ENCODE data around the gene KIF5A.
A peak's percentile ranks its signal among the peaks of the same experiment; 100 is the strongest.
"Not testable (repeated sequence)": the region's sequence is repeated elsewhere in the genome, so short reads cannot be mapped to it uniquely, and the experiment has no call there.

Gene KIF5A

GRCh38 chr12:57558864-57559263 lies 9.0 kb downstream of the KIF5A start:
- DNase-seq = no peak

- DNase-seq = no peak
These were observed 10.7 kb downstream of the KIF5A start for GRCh38 chr12:57560516-57560915.

DNA sequence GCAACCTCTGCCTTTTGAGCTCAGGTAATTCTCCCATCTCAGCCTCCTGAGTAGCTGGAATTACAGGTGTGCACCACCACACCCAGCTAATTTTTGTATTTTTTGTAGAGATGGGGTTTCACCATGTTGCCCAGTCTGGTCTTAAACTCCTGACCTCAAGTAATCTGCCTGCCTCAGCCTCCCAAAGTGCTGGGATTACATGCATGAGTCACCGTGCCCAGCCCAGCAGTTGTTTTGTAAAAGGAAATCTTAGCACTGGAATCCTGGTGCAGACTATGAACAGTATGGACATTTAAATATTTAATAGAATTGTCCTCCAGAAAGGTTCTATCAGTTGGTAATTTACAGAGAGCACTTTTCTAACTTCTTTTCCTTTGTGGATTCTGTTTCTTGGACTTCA lies 11.3 kb downstream of the KIF5A start:
- not testable (repeated sequence) for DNase-seq

DNA sequence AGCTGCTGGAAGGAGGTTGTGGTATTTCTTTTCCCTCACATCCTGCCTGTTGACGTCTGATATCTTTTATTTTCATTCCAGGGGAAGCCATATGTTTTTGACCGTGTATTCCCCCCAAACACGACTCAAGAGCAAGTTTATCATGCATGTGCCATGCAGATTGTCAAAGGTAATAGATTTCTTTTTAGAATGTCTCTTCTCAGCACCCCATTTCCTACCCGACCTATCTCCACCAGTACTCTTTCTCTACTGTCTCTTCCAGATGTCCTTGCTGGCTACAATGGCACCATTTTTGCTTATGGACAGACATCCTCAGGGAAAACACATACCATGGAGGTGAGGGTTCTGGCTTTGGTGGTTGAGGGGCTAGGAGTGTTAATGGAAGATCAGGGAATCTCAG lies 13.5 kb downstream of the KIF5A start:
- DNase-seq = no peak

DNA sequence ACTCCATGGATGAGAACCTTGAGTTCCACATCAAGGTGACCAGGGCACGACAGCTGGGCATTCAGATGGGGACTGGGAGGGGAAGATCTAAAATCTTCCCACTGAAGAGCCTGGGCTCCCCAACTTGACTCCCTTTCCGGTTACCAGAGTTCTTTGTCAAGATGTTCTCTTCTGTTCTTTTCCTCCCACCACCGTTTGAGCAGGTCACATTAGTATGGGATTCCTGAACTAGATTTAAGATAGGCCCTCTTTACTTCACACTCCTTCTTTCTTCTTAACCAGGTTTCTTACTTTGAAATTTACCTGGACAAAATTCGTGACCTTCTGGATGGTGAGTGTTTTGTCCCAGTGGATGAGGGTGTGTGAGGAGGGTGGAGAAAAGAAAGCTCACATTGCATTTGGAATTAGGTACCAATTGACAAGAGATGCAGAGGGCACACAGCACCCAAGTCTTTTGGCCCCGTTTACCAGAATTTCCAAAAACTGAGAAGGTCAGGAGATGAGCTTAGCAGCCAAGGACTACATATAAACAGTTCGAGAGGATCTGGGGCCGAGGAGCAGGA lies 14.4 kb downstream of the KIF5A start:
- DNase-seq = no peak

DNA sequence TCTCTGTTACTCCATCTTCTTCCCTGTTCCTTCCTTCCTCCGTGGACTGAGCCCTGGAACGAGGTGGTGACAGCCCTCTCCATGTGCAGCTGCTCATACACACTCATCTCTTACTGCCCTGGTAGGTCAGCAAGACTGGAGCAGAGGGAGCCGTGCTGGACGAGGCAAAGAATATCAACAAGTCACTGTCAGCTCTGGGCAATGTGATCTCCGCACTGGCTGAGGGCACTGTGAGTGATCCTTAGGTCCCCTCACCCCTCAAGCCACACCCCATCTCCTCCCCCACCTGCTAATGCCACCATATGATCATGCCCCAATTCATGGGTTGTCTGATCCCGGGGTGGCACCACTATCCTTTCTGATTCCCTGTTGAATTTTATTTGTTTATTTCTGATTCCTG lies 19.0 kb downstream of the KIF5A start:
- no peak for DNase-seq

- no peak for DNase-seq
These were observed 20.0 kb downstream of the KIF5A start for GRCh38 chr12:57569858-57570257.

DNA sequence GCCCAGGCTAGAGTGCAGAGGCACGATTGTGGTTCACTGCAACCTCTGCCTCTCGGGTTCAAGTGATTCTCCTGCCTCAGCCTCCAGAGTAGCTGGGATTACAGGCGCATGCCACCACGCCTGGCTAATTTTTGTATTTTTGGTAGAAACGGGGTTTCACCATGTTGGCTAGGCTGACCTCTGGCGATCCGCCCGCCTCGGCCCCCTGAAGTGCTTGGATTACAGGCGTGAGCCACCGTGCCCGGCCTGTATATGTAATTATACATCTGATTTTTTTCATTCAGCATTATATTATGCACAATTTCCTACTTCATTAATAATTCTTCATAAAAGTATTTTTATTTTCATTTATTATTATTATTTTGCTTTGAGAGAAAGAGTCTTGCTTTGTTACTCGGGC lies 20.6 kb downstream of the KIF5A start:
- DNase-seq = not testable (repeated sequence)

DNA sequence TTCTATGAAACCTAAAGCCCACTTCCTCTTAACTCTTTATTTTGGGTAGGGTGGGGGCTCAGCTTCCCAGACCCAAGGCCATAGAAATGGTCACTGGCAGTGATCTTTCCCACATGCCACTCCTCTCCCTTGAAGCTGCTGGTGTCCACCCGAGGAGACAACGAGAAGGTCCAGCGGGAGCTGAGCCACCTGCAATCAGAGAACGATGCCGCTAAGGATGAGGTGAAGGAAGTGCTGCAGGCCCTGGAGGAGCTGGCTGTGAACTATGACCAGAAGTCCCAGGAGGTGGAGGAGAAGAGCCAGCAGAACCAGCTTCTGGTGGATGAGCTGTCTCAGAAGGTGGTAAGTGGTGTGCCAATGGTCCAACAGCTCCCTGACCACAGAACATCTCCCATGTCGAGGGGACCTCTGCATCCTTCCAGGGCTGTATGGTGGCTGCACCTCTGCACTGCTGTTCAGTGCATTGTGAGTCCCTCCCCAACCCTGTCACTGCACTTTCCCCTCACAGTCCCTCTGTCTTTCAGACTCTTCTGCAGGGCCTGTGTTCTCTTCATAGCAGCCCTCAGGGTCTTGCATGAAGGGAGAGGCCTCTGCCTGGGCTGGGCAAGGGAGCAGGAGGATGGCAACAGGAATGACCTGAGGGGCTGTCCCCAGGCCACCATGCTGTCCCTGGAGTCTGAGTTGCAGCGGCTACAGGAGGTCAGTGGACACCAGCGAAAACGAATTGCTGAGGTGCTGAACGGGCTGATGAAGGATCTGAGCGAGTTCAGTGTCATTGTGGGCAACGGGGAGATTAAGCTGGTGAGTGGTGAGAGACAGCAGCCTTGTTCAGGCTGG lies 22.3 kb downstream of the KIF5A start:
- DNase-seq = no peak

DNA sequence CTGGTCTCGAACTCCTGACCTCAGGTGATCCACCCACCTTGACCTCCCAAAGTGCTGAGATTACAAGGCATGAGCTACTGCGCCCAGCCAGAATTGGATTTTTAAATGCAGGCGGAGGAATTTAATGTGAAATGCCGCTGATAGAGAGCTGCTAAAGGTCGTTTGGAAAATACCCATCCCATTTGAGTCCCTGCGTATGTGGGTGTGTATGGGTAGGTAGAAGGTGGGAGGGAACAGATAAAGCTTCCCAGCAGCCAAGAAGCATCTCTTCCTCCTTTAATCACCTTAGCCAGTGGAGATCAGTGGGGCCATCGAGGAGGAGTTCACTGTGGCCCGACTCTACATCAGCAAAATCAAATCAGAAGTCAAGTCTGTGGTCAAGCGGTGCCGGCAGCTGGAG lies 25.0 kb downstream of the KIF5A start:
- DNase-seq = no peak

DNA sequence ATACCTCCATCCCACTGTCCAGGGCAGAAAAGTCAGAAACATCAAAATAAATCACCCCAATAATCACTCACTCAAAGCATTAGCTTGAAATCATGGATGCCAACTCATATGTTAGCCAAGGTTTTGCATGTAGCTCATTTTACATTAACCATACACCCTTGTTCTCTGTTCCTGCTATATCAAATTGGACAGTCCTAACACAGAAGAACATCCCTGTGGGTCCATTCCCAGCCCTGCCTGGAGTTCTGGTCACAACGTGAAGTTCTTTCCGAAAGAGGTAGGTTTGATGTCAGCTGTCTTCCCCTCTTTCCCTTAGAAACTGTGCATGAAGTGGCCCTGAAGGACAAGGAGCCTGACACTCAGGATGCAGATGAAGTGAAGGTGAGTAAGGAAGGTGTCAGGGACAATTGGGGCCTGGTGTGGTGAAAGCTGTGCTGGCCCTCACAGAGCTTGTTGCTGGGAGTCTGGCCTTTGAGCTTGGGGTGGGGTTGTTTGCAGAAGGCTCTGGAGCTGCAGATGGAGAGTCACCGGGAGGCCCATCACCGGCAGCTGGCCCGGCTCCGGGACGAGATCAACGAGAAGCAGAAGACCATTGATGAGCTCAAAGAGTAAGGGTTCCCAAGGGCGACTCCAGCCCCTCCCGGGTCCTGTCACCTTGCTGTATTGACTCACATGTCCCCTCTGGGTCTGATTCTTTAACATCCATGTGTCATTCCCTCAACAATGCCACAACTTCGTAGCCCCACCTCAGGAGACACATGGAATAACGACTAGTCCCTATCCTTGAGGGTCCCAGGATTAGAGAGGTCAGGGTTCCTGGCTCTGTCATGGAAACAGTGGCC lies 26.1 kb downstream of the KIF5A start:
- DNase-seq = no peak

DNA sequence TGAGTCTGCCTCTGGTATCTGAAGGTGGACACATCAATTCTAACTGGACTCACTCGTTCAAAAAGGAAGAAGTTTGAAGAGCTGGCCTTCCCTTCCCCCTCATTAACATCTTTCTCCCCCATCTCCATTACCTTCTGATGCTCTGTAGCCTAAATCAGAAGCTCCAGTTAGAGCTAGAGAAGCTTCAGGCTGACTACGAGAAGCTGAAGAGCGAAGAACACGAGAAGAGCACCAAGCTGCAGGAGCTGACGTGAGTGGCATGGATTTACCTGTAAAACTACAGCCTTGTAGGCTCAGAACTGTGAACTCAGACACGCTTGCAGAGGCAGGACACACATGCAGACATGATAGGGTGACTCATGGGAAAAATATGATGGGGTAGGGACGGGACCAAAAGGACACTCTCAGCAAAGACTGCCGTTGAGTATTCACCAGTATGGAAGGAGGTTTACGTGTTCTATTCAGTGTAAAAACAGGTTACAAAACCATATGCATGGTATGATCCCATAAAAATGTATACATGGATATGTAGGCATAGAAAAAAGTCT lies 26.8 kb downstream of the KIF5A start:
- DNase-seq = no peak

- DNase-seq = no peak
These were observed 28.3 kb downstream of the KIF5A start for GRCh38 chr12:57577981-57578758.

DNA sequence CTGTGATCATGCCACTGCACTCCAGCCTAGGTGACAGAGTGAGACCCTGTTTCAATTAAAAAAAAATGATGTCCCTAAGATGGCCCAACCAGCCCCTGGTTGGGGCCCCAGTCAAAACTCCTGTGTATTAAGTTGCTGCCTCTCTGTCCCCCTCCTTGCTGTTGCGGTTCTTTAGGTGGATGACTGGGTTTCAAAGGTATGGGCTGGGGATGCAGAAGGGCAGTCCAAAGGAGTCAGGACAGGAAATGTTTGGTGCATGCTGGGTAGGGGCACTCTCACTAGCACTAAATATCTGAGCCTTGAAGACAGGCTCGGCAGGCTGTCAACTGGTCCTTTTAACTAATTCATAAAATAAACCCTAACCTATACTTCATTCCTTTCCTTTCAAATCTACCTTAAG lies 29.2 kb downstream of the KIF5A start:
- DNase-seq = no peak

GRCh38 chr12:57579677-57580465 lies 30.0 kb downstream of the KIF5A start:
- DNase-seq = no peak

GRCh38 chr12:57580466-57580795 lies 30.6 kb downstream of the KIF5A start:
- no peak for DNase-seq

DNA sequence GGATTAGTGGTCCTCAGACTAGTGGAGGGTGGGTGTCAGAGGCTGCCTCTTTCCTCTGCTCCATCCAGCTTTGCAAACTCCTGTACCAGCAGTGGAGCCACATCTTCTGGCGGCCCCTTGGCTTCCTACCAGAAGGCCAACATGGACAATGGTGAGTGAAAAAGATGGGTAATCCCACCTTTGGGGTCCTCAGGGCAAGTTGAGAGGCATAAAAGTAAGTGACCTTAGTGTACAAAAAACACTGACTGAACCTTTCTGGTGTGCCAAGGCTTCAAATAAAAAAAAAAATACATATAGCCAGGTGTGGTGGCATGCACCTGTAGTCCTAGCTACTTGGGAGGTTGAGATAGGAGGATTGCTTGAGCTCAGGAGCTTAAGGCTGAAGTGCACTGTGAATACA lies 32.0 kb downstream of the KIF5A start:
- DNase-seq = no peak

DNA sequence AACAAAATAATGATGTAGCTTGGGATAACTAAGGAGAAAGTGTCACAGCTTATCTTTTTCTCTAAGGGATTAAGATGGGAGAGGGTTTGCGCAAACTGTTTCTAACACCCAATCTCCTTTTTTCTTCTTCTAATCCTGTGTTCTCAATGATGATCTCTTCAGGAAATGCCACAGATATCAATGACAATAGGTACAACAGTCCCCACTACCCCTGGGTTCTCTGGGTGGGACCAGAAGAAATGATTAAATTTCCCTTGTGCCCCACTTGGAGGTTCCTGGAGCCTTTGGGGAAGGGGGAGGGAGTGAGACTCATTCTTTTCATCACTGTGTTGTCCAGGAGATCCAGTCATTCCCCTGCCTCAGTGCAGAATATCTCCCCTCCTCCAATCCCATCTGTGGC lies 32.6 kb downstream of the KIF5A start:
- no peak for DNase-seq

DNA sequence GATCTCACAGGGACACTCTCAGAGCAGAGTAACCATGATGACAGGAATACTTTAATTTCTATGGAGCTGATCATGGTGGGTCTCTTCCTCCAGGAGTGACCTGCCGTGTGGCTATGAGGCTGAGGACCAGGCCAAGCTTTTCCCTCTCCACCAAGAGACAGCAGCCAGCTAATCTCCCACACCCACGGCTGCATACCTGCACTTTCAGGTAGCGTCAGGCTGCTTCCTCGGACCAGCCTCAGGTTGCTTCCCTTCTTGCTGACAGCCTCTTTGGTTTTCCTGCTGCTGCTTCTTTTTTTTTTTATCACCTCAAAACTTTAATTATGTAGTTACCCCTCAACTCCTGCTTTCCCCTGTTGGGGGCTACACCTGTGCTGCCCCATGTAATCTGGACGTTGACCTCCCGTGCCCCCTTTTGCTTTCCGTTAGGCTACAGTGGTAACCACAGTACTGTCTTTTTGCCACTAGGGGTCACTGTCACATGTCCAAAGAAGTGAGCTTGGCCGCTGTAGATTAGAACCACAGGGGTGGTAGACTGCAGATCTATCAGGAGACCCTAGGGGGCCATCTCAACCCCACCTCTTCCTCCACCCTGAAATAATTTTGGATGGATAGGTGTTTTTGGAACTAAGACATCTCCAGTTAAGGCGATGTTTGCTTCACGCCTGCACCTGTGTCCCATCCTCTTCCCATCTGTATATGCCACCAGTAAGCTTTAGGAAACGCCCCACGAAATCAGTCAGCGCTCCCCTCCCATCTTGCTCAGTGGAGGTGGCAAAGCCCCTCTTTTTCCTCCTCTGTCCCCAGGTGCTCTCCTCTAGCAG lies 33.4 kb downstream of the KIF5A start:
- peak; percentile 73 to 76 for DNase-seq

GRCh38 chr12:57584050-57584449 lies 34.2 kb downstream of the KIF5A start:
- no peak for DNase-seq

- peak in 1 of 2 experiments; percentile 9 for DNase-seq
These were observed 34.8 kb downstream of the KIF5A start for GRCh38 chr12:57584690-57585089.

Data from AML-193 (cell line).